Panc1 (cell line): ENCODE measurements around the gene ZNF362. TPM values are rescaled to one million over a fixed set of nuclear protein-coding genes. Genes with fewer than 3 reads are reported as not detected.
"Not testable (repeated sequence)": the region's sequence is repeated elsewhere in the genome, so short reads cannot be mapped to it uniquely, and the experiment has no call there.

Experiments used
- ATAC-seq: fragments of 200-7000 bp; cut with Tn5 transposase; 2 replicates; pipeline ENCODE4 v1.9.1; 2020; ENCODE audit warnings: mild to moderate bottlenecking, moderate library complexity
- BruUV-seq: library from RNA; stranded (reverse); fragments of 400-500 nt; replicated peaks from 2 replicates; lab custom pipeline; 2021; lab: Mats Ljungman, UMichigan
- CTCF ChIA-PET: fragments of 300-600 bp; sonication (Branson Sonifier 250); formaldehyde crosslinking; loops from one replicate; lab custom pipeline; 2022; ENCODE audit warnings: antibody characterized with exemption; lab: Charles Lee
- POLR2A ChIA-PET: fragments of 300-600 bp; sonication (Branson Sonifier 250); formaldehyde crosslinking; loops from one replicate; lab custom pipeline; 2022; ENCODE audit warnings: antibody characterized with exemption; lab: Charles Lee
- DNase-seq: peaks from one replicate; pipeline ENCODE4 v3.0.0-alpha.2; 2010; ENCODE audit warnings: low read depth, low spot score
- H3K27ac ChIP-seq: 2 replicates; pipeline ENCODE4 v1.5.1; 2011; ENCODE audit warnings: mild to moderate bottlenecking, low read length, inconsistent platforms
- H3K27me3 ChIP-seq: fragments of 200-500 bp; sonication (Bioruptor generic); 2 replicates; pipeline ENCODE4 v1.6.0; 2014; ENCODE audit warnings: low read length, inconsistent platforms; ENCODE audit not compliant: control insufficient read depth, insufficient read depth
- H3K36me3 ChIP-seq: fragments of 200-500 bp; sonication (Bioruptor generic); 2 replicates; pipeline ENCODE4 v1.5.1; 2014; ENCODE audit warnings: inconsistent platforms, mild to moderate bottlenecking, low read length, moderate library complexity; ENCODE audit not compliant: control insufficient read depth, insufficient read depth
- H3K4me1 ChIP-seq: 2 replicates; pipeline ENCODE4 v1.5.1; 2011; ENCODE audit warnings: inconsistent platforms, mild to moderate bottlenecking, low read length, moderate library complexity; ENCODE audit not compliant: control insufficient read depth, insufficient read depth
- H3K4me3 ChIP-seq, 2 experiments: 2 replicates each; pipeline ENCODE4 v1.5.1; 2011 to 2012; ENCODE audit warnings: low read depth in 2 of 2, low read length in 2 of 2, mild to moderate bottlenecking in 2 of 2, inconsistent platforms in 1 of 2, moderate library complexity in 1 of 2
- H3K9me3 ChIP-seq: fragments of 200-500 bp; sonication (Bioruptor generic); 2 replicates; pipeline ENCODE4 v1.5.1; 2014; ENCODE audit warnings: low read depth, mild to moderate bottlenecking, inconsistent platforms, low read length, moderate library complexity; ENCODE audit not compliant: control insufficient read depth, insufficient read depth
- CTCF ChIP-seq: fragments of 450-650 bp; IDR thresholded peaks from 2 replicates; pipeline ENCODE4 v1.5.1; 2017; ENCODE audit warnings: mild to moderate bottlenecking
- POLR2AphosphoS5 ChIP-seq: IDR thresholded peaks from 2 replicates; pipeline ENCODE4 v1.6.1; 2012; ENCODE audit warnings: mild to moderate bottlenecking, low read depth, low read length, moderate library complexity
- REST ChIP-seq, 2 experiments: IDR thresholded peaks; 2 replicates each; pipeline ENCODE4 v1.6.1; 2011 to 2012; ENCODE audit warnings: low read depth in 2 of 2, control low read depth in 1 of 2, low read length in 1 of 2, mild to moderate bottlenecking in 1 of 2, moderate library complexity in 1 of 2; ENCODE audit not compliant: insufficient read depth in 1 of 2
- SIN3A ChIP-seq: IDR thresholded peaks from 2 replicates; pipeline ENCODE4 v1.6.1; 2012; ENCODE audit warnings: low read depth, mild to moderate bottlenecking, low read length, moderate library complexity, borderline replicate concordance; ENCODE audit not compliant: insufficient read depth
- TCF7L2 ChIP-seq: IDR thresholded peaks from 2 replicates; pipeline ENCODE4 v1.6.1; 2011; ENCODE audit warnings: mild to moderate bottlenecking, low read depth, low read length, inconsistent platforms
- in situ Hi-C: cut with HindIII; loops from 2 replicates; pipeline ENCODE4 v1.10.0; 2016; ENCODE audit warnings: low sequenced_read_pairs, low pct_unique_long_range_greater_than_20kb
- intact Hi-C: fragments of 100-400 bp; cut with micrococcal nuclease; formaldehyde crosslinking; loops from one replicate; pipeline ENCODE4 v1.10.0; 2022; ENCODE audit not compliant: unreplicated experiment
- total RNA-seq: library from RNA; stranded (reverse); gene quantifications from one replicate; pipeline ENCODE4 v1.2.1, GENCODE V29; 2021; ENCODE audit not compliant: unreplicated experiment

The ZNF362 gene
- total RNA-seq, 1 experiment from 2014 or later: 17.5 TPM

- H3K27me3 ChIP-seq, H3K4me1 ChIP-seq, CTCF ChIA-PET, ATAC-seq, H3K27ac ChIP-seq, POLR2A ChIA-PET, BruUV-seq, H3K9me3 ChIP-seq, in situ Hi-C loops, H3K36me3 ChIP-seq, DNase-seq, H3K4me3 ChIP-seq: not testable (repeated sequence)
- intact Hi-C loops: loop anchor here (10.0 kb wide), 1 partner anchor 76 kb away; no protein-coding TSS in a partner anchor
Observed at GRCh38 chr1:33290615-33291014, 34.3 kb downstream of the ZNF362 start.

GRCh38 chr1:33292726-33293340 is 36.5 kb downstream of the ZNF362 start:
- H3K36me3 ChIP-seq: no peaks in the 10 kb centered on the region

More at GRCh38 chr1:33292726-33293340, 36.5 kb downstream of the ZNF362 start:
- POLR2A ChIA-PET: no interaction called here
- no TSS peak for BruUV-seq
- no peaks in the 10 kb centered on the region for H3K9me3 ChIP-seq
- H3K4me3 ChIP-seq: no peak overlapping the region
- no peak overlapping the region for H3K27ac ChIP-seq
- 0 out of 2 replicates have a peak, but pooled peaks cover 3% of the 10 kb centered on the region for H3K4me1 ChIP-seq
- H3K27me3 ChIP-seq: no peaks in the 10 kb centered on the region
- no peak for ATAC-seq
- TF ChIP-seq CTCF (no peak), SIN3A (no peak), TCF7L2 (no peak), REST (IDR thresholded peaks at IDR 0.05; ENCODE audit: insufficient read depth in 1 of 2, low read depth in 2 of 2, low read length in 1 of 2) (no peak), POLR2AphosphoS5 (no peak)
- CTCF ChIA-PET: interaction anchor here (0.6 kb wide), 1 partner anchor 74 kb away, joined by 3 read pairs; no protein-coding TSS in a partner anchor
- in situ Hi-C loops (no loop called here), intact Hi-C loops (loop anchor here (10.0 kb wide), 1 partner anchor 78 kb away; no protein-coding TSS in a partner anchor)
- DNase-seq: no peak
